ENCODE measurements around the gene CLDN3.
"Not testable (repeated sequence)": the region's sequence is repeated elsewhere in the genome, so short reads cannot be mapped to it uniquely, and the experiment has no call there.

The CLDN3 gene

DNA sequence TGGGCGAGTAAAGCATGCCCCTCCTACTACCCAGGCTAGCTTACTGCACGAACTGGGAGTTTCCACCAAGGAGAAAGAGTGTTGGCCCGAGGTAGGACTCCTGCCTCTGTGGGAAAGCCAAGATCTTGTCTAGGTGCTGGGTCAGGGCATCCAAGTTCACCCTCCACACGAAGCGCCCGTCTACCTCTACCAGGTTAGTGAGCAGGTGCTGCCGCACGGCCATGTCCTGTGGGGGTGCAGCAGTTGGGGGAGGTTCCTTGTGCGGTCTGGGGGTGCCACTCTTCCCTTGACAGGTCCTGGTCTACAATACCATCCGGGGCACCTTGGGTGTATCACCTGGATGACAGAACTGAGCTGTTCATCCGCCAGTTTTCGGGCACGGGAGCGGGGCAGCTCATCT lies 33.2 kb downstream of the CLDN3 start:
- no peak for DNase-seq

DNA sequence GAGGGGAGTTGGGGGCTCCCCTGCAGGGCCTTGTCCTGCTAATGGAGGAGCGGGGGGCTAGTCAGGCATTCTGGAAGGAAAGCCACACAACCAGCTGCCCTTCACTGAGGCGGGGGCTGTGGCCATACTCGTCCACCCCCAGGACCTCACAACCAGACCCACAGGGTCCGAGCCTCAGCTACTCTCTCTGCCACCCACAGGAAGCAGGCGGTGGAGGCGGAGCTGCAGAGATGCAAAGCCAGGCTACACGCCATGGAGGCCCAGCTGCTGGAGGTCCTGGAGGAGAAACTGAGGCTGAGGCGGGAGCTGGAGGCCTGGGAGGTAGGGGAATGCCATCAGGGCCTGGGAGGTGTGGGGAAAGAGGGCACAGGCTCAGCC lies 34.6 kb downstream of the CLDN3 start:
- no peak for DNase-seq

DNA sequence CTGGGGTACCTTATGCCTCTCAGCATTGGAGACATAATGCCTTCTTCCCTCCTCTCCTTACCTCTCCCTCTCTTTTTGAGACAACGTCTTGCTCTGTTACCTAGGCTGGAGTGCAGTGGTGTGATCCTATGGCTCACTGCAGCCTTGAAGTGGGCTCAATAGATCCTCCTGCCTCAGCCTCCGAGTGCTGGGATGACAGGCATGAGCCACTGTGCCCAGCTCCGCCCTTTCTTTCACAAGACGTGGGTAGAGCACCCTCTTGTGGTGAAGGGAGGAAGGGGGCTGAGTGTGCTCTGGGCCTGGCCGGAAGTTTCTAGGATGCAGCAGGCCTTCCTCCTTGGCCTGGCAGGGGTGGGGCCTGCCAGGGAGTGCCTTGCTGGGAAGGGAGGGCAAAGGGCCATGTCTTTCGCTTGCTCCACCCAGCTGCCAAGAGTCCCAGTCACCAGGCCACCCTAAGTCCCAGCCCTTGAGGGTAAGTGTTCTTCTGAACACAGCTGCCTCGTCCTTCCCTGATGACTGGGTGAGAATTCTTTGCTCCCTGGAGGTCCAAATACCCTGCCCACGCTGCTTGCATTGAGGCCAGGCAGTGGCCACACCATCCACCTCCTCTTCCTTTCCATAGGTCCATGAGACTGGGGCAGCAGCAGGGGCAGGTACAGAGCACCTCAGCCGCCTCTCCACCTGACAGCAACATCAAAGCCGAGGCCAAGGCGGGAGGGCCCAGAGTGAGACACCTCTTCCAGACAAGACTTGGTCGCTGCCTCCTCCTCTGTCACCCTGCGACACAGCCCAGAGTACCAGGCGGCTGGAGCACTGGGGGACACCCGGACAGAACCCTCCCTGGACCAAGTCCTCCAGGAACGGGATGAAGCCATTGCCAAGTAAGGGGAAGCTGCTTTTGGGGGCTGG lies 35.2 kb downstream of the CLDN3 start:
- DNase-seq = peak; percentile 95

DNA sequence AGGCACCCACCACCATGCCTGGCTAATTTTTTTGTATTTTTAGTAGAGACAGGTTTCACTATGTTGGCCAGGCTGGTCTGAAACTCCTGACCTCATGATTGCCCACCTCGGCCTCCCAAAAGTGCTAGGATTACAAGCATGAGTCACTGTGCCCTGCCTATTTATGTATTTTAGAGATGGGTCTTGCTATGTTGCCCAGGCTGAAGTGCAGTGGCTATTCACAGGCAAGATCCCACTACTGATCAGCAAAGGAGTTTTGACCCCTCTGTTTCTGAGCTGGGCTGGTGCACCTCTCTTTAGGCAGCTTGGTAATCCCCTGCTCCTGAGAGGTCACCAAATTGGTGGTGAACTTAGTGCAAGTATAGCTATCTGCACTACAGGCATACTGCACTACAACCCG lies 37.7 kb downstream of the CLDN3 start:
- DNase-seq = no peak

DNA sequence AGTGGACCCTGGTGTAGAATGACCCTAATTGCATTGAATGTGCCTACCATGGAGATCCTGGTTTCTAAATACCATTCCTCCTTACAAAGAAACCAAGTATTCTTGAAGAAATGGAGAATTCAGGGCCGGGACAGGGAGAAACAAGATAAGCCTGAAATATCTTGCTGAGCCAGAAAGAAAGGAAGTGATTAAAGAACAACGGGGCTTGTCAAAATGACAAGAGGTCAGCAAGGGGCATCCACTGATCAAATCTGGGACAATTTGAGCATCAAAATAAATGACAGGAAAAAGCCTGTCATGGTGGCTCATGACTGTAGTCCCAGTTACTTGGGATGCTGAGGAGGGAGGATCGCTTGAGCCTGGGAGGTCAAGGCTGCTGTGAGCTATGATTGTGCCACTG lies 39.6 kb downstream of the CLDN3 start:
- no peak for DNase-seq

DNA sequence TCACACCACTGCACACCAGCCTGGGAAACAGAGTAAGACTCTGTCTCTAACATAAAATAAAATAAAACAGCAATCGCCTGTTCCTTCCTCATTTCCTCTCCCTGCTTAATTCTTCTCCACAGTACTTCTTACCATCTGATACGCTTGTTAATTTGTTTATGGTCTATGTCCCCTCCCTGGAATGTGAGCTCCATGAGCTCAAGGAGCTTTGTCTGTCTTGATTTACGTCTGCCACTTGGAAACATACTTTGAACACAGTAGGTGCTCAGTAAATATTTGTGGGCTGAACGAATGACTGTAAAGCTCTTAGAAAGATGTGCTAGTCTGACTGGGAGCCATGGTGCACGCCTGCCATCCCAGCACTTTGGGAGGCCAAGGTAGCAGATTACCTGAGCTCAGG lies 41.5 kb downstream of the CLDN3 start:
- no peak for DNase-seq

DNA sequence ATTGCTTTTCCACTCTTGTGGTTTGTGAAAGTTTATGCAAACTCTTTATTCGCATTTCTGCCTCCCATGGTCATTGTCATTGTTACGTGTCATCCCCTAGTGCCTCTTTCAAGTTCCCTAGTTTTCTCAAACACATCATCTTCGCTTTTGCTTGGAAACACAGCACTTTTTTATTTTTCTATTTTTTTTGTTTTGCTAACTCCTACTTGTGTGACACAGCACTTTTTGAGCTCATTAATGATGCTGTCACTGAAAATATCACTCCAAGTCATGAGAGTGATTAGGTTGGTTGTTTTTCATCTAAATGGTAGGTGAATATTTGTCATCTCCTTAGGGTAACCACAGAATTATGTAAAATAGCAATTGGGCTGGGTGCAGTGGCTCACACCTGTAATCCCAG lies 42.1 kb downstream of the CLDN3 start:
- no peak for DNase-seq

DNA sequence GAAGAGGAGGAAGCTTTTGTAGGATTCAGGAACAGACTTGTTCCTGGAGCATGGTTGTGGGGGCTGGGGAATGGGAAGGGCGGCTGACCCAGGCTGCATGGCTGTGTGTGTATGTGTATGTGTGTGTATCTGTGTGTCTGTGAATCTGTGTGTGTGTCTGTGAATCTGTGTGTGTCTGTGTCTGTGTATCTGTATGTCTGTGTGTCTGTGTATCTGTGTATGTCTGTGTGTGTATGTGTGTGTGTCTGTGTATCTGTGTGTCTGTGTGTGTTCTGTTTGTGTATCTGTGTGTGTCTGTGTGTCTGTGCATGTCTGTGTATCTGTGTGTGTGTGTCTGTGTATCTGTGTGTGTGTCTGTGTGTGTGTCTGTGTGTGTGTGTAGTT lies 44.0 kb downstream of the CLDN3 start:
- DNase-seq = no peak

DNA sequence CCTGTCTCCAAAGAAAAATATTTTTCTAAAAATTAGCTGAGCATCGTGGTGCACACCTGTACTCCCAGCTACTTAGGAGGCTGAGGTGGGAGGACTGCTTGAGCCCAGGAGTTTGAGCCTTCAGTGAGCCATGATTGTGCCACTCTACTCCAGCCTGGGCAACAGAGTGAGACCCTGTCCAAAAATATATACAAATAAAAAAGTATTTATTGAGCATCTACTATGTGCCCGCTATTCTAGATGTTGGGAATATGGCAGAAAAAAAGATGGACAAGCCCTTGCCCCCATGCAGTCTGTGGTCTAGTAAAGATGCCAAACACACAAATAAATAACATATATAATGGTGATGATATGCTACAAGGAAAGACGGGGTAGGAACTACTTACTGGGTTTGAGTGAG lies 46.3 kb downstream of the CLDN3 start:
- DNase-seq = no peak

DNA sequence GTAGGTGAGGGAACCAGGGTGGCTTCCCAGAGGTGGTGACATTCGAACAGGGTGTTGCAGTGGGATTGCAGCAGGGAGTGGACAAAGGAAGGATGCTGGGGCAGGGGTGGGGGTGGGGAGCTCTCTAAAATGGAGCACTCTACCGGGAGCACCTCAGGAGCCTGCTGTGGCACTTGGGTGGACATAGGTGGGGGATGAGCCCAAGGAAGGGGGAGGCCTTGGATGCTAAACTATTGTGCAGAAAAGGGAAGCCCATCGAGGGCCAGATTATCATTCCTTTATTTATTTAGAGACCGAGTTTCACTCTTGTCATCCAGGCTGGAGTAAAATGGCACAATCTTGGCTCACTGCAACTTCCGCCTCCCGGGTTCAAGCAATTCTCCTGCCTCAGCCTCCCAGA lies 47.3 kb downstream of the CLDN3 start:
- DNase-seq = no peak

DNA sequence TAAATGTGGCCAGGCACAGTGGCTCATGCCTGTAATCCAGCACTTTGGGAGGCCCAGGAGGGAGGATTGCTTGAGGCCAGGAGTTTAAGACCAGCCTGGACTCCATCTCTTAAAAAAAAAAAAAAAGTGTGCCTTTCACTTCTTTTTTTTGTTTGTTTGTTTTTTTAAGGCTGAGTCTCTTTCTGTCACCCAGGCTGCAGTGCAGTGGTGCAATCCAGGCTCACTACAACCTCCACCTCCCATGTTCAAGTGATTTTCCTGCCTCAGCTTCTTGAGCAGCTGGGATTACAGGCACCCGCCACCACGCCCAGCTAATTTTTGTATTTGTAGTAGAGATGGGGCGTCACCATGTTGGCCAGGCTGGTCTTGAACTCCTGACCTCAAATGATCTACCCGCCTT lies 47.9 kb downstream of the CLDN3 start:
- DNase-seq = peak; percentile 68

DNA sequence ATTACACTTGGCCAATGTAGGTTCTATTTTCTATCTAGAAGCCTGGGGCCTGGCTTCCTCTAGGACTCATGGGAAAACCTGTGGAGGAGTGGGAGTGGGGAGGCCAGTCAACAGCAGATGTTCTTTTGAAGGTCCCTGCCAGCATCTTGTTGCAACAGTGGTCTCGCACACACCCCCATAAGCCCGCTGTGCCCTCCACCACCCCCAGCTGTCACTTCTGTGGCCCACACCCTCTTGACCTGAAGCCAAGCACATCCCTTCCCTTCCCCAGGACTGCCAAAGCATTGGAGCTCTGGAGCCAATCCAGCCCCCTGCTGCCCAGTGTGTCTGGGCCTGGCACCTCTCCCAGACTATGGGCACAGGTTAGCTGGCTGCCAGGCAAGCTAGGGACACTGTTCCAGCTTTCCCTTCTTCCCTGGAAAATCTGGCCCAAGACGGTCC lies 48.7 kb downstream of the CLDN3 start:
- no peak for DNase-seq

DNA sequence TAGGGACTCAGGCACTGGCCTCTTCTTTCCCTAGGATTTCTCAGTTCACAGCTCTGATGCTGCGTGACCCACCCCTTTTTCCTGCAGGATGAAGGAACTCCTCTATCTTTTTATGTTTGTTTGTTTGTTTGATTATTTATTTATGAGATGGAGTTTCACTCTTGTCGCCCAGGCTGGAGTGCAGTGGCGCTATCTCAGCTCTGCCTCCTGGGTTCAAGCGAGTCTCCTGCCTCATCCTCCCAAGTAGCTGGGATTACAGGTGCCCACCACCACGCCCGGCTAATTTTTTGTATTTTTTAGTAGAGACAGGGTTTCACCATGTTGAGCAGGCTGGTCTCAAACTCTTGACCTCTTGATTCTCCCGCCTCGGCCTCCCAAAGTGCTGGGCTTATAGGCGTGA lies 49.6 kb downstream of the CLDN3 start:
- DNase-seq = not testable (repeated sequence)

DNA sequence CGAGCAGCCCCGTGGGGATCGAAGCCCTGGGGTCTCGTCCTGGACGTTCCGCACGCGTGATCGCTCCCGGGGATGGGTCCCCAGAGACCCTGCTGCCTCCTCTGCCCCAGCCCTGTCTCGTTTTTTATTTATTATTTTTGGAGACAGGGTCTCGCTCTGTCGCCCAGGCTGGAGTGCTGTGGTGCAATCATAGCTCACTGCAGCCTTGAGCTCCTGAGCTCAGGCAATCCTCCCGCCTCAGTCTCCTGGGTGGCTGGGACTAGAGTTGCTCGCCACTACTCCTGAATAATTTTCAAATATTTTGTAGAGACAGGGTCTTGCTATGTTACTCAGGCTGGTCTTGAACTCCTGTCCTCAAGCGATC lies 50.3 kb downstream of the CLDN3 start:
- DNase-seq = peak; percentile 26

All from MV-4-11 (cell line).